ENCODE measurements around the gene SYF2.
A peak's percentile ranks its signal among the peaks of the same experiment; 100 is the strongest.

The SYF2 gene

DNA sequence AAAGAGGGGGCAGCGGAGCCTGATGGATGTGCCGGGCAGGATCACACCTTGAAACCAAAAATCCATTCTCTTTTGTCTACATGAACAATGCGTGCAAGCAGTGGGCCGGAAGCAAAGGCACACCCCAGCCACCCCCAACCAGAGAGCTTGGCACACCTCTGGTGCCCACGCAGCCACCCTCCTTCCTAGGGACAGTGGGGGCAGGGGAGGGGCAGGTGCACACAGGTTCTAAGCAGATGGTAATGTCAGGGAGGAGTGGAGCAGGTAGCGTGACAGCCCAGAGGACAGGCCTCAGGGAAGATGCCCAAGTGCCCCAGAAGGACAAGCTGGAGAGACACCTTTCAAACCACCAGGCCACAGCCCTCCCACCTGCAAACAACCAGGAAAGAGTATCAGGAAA, 36.5 kb downstream of the SYF2 start:
- TF ChIP-seq ZNF341 (tag by site-specific recombination; IDR thresholded peaks at IDR 0.05; ENCODE audit: low read depth), result peak; percentile 50; the same call in 1 of the 2 replicates
- TF ChIP-seq, protein P1, sequence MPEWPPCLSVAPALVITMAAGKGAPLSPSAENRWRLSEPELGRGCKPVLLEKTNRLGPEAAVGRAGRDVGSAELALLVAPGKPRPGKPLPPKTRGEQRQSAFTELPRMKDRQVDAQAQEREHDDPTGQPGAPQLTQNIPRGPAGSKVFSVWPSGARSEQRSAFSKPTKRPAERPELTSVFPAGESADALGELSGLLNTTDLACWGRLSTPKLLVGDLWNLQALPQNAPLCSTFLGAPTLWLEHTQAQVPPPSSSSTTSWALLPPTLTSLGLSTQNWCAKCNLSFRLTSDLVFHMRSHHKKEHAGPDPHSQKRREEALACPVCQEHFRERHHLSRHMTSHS (tag by site-specific recombination; IDR thresholded peaks at IDR 0.05), result no peak
- Histone ChIP-seq H3K9me3 (ENCODE audit: control insufficient read depth, insufficient read depth, low read depth, low read length) (no peaks in the 10 kb centered on the region), H3K4me3 (ENCODE audit: low read depth, low read length) (no peak overlapping the region), H3K4me1 (ENCODE audit: control insufficient read depth, insufficient read depth, low read length) (no peaks in the 10 kb centered on the region; the same call in 1 of the 2 replicates), H3K27ac (ENCODE audit: extremely low read depth, low read depth, low read length) (no peak overlapping the region), H3K36me3 (ENCODE audit: control insufficient read depth in 2 of 2, insufficient read depth in 1 of 2, low read length in 2 of 2) (no peaks in the 10 kb centered on the region)
- POLR2A ChIA-PET, result no interaction called here
- CTCF ChIA-PET, result interaction anchor here (1.5 kb wide), 2 partner anchors 9 to 11 kb away, joined by 3 to 8 read pairs; no protein-coding TSS in a partner anchor

GRCh38 chr1:25194572-25195020, 37.7 kb downstream of the SYF2 start:
- Histone ChIP-seq H3K4me3 (ENCODE audit: low read depth, low read length) (no peak overlapping the region), H3K9me3 (ENCODE audit: control insufficient read depth, insufficient read depth, low read depth, low read length) (no peaks in the 10 kb centered on the region), H3K36me3 (ENCODE audit: control insufficient read depth in 2 of 2, insufficient read depth in 1 of 2, low read length in 2 of 2) (no peaks in the 10 kb centered on the region), H3K4me1 (ENCODE audit: control insufficient read depth, insufficient read depth, low read length) (no peaks in the 10 kb centered on the region; the same call in 1 of the 2 replicates), H3K27ac (ENCODE audit: extremely low read depth, low read depth, low read length) (no peak overlapping the region)
- ChIA-PET CTCF (interaction anchor here (0.6 to 1.5 kb wide), 4 partner anchors 9 to 993 kb away, joined by 3 to 4 read pairs (median 3); no protein-coding TSS in a partner anchor), POLR2A (no interaction called here)
- no peak for TF ChIP-seq ZNF266 (tag by site-specific recombination; IDR thresholded peaks at IDR 0.05; ENCODE audit: low read depth)
- TF ChIP-seq MYNN (tag by site-specific recombination; IDR thresholded peaks at IDR 0.05; ENCODE audit: borderline replicate concordance), result no peak
- TF ChIP-seq FEZF1 (tag by site-specific recombination; IDR thresholded peaks at IDR 0.05), result no peak
- no peak for TF ChIP-seq ZNF514 (tag by site-specific recombination; IDR thresholded peaks at IDR 0.05)
- TF ChIP-seq, protein P2, sequence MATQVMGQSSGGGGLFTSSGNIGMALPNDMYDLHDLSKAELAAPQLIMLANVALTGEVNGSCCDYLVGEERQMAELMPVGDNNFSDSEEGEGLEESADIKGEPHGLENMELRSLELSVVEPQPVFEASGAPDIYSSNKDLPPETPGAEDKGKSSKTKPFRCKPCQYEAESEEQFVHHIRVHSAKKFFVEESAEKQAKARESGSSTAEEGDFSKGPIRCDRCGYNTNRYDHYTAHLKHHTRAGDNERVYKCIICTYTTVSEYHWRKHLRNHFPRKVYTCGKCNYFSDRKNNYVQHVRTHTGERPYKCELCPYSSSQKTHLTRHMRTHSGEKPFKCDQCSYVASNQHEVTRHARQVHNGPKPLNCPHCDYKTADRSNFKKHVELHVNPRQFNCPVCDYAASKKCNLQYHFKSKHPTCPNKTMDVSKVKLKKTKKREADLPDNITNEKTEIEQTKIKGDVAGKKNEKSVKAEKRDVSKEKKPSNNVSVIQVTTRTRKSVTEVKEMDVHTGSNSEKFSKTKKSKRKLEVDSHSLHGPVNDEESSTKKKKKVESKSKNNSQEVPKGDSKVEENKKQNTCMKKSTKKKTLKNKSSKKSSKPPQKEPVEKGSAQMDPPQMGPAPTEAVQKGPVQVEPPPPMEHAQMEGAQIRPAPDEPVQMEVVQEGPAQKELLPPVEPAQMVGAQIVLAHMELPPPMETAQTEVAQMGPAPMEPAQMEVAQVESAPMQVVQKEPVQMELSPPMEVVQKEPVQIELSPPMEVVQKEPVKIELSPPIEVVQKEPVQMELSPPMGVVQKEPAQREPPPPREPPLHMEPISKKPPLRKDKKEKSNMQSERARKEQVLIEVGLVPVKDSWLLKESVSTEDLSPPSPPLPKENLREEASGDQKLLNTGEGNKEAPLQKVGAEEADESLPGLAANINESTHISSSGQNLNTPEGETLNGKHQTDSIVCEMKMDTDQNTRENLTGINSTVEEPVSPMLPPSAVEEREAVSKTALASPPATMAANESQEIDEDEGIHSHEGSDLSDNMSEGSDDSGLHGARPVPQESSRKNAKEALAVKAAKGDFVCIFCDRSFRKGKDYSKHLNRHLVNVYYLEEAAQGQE (tag by site-specific recombination; IDR thresholded peaks at IDR 0.05), result no peak
- no peak for TF ChIP-seq ZNF561 (tag by site-specific recombination; IDR thresholded peaks at IDR 0.05; ENCODE audit: borderline replicate concordance)
- TF ChIP-seq ZNF544 (tag by site-specific recombination; IDR thresholded peaks at IDR 0.05), result no peak
- no peak for TF ChIP-seq ZNF707 (tag by site-specific recombination; IDR thresholded peaks at IDR 0.05)
- no peak for TF ChIP-seq CTCF (tag by site-specific recombination; IDR thresholded peaks at IDR 0.05)
- TF ChIP-seq INSM2 (tag by site-specific recombination; IDR thresholded peaks at IDR 0.05), result no peak

DNA sequence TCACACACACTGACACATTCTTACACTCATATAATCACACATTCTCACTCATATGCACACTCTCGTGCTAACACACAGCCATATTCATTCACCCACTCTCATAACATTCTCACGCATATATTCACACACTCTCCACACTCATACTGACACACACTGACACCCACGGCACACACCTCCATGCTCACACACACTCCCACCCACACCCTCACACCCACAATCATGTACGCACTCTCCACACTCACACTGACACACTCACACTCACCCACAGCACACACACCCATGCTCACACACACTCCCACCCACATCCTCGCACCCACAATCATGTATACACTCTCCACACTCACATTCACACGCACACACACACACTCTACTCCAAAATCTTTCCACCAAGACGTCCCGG, 38.2 kb downstream of the SYF2 start:
- Histone ChIP-seq H3K27ac (ENCODE audit: extremely low read depth, low read depth, low read length) (no peak overlapping the region), H3K9me3 (ENCODE audit: control insufficient read depth, insufficient read depth, low read depth, low read length) (no peaks in the 10 kb centered on the region), H3K4me1 (ENCODE audit: control insufficient read depth, insufficient read depth, low read length) (no peaks in the 10 kb centered on the region; the same call in 1 of the 2 replicates), H3K4me3 (ENCODE audit: low read depth, low read length) (no peak overlapping the region), H3K36me3 (ENCODE audit: control insufficient read depth in 2 of 2, insufficient read depth in 1 of 2, low read length in 2 of 2) (no peaks in the 10 kb centered on the region)
- CTCF ChIA-PET, result no interaction called here
- POLR2A ChIA-PET, result no interaction called here
- TF ChIP-seq, protein P3, sequence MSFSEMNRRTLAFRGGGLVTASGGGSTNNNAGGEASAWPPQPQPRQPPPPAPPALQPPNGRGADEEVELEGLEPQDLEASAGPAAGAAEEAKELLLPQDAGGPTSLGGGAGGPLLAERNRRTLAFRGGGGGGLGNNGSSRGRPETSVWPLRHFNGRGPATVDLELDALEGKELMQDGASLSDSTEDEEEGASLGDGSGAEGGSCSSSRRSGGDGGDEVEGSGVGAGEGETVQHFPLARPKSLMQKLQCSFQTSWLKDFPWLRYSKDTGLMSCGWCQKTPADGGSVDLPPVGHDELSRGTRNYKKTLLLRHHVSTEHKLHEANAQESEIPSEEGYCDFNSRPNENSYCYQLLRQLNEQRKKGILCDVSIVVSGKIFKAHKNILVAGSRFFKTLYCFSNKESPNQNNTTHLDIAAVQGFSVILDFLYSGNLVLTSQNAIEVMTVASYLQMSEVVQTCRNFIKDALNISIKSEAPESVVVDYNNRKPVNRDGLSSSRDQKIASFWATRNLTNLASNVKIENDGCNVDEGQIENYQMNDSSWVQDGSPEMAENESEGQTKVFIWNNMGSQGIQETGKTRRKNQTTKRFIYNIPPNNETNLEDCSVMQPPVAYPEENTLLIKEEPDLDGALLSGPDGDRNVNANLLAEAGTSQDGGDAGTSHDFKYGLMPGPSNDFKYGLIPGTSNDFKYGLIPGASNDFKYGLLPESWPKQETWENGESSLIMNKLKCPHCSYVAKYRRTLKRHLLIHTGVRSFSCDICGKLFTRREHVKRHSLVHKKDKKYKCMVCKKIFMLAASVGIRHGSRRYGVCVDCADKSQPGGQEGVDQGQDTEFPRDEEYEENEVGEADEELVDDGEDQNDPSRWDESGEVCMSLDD (tag by site-specific recombination; IDR thresholded peaks at IDR 0.05), result no peak
- TF ChIP-seq ZNF785 (tag by site-specific recombination; IDR thresholded peaks at IDR 0.05) (0 out of 2 replicates have a peak, but pooled peaks have one; percentile 18), ZNF223 (tag by site-specific recombination; IDR thresholded peaks at IDR 0.05) (no peak), GLI4 (tag by site-specific recombination; IDR thresholded peaks at IDR 0.05) (0 out of 2 replicates have a peak, but pooled peaks have one; percentile 38), ZNF18 (tag by site-specific recombination; IDR thresholded peaks at IDR 0.05) (peak; percentile 30; the same call in 1 of the 2 replicates), EGR2 (tag by site-specific recombination; IDR thresholded peaks at IDR 0.05; ENCODE audit: low read depth) (peak; percentile 100), ZFHX2 (tag by site-specific recombination; conservative IDR thresholded peaks at IDR 0.05) (peak; percentile 100)

All from HEK293 (cell line).